Mucosa of stomach (tissue), 1 donor: ENCODE measurements around the gene C19orf44.
A peak's percentile ranks its signal among the peaks of the same experiment; 100 is the strongest.
"Not testable (repeated sequence)": the region's sequence is repeated elsewhere in the genome, so short reads cannot be mapped to it uniquely, and the experiment has no call there.

Source experiments
- H3K27me3 ChIP-seq: one replicate; pipeline ENCODE4 v1.7.0; 2013; ENCODE audit warnings: mild to moderate bottlenecking, low read length; ENCODE audit not compliant: control insufficient read depth, insufficient read depth
- H3K36me3 ChIP-seq: one replicate; pipeline ENCODE4 v1.7.0; 2013; ENCODE audit warnings: low read length; ENCODE audit not compliant: control insufficient read depth, insufficient read depth
- H3K4me1 ChIP-seq: one replicate; pipeline ENCODE4 v1.7.0; 2013; ENCODE audit warnings: mild to moderate bottlenecking, low read length; ENCODE audit not compliant: control insufficient read depth, insufficient read depth
- H3K4me3 ChIP-seq: one replicate; pipeline ENCODE4 v1.7.0; 2013; ENCODE audit warnings: low read length
- H3K9ac ChIP-seq: one replicate; pipeline ENCODE4 v1.7.0; 2013; ENCODE audit warnings: mild to moderate bottlenecking, low read length, moderate library complexity
- H3K9me3 ChIP-seq: one replicate; pipeline ENCODE4 v1.7.0; 2013; ENCODE audit warnings: mild to moderate bottlenecking, low read length, moderate library complexity; ENCODE audit not compliant: control insufficient read depth
- donor health status: Pancreatic carcinoma.

Gene C19orf44

GRCh38 chr19:16530540-16531379 lies 34.6 kb downstream of the C19orf44 start:
- H3K36me3 ChIP-seq, result peaks cover 26% of the 10 kb centered on the region
- no peaks in the 10 kb centered on the region for H3K27me3 ChIP-seq
- no peaks in the 10 kb centered on the region for H3K4me1 ChIP-seq
- H3K9ac ChIP-seq, result no peak overlapping the region
- no peak overlapping the region for H3K4me3 ChIP-seq
- H3K9me3 ChIP-seq, result no peaks in the 10 kb centered on the region

DNA sequence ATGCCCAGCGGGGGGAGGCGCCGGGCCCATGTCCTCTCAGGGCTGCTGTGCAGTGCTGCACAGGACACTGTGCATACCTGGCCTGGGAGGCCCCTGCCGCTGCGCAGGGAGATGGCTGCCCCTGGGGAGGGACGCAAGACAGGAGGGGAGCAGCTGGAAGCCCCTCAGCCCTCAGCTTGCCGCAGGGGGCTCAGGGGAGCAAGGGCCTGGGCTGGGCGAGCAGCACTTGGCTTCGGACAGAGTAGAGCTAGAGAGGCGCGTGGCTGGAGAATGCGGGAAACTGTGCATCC lies 35.1 kb downstream of the C19orf44 start:
- Histone ChIP-seq H3K9ac (no peak overlapping the region), H3K36me3 (peaks cover 26% of the 10 kb centered on the region), H3K4me3 (no peak overlapping the region), H3K4me1 (no peaks in the 10 kb centered on the region), H3K9me3 (no peaks in the 10 kb centered on the region), H3K27me3 (no peaks in the 10 kb centered on the region)

GRCh38 chr19:16532440-16533234 lies 36.4 kb downstream of the C19orf44 start:
- H3K4me1 ChIP-seq, result no peaks in the 10 kb centered on the region
- peaks cover 24% of the 10 kb centered on the region for H3K36me3 ChIP-seq
- H3K9me3 ChIP-seq, result no peaks in the 10 kb centered on the region

DNA sequence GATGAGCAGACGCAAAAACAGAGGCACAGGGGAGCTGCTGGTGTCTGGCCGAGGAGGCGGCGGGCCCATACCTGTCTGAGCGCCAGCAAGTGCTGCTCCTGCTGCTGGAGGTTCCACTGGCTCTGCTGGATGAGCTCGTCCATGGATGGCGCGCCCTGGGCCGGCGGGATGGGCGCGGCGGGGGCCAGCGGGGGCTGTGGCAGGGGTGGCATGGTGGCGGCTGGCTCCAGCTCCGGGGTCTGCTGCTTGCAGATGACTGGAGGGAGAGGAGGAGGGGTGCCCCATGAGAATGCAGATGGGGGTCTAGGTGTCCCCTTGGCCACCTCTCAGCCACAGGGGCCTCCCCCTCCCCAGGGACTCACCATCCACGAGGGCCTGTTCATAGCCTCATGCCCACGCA lies 39.2 kb downstream of the C19orf44 start:
- Histone ChIP-seq H3K4me3 (no peak overlapping the region), H3K9ac (no peak overlapping the region), H3K9me3 (no peaks in the 10 kb centered on the region), H3K4me1 (no peaks in the 10 kb centered on the region), H3K27me3 (no peaks in the 10 kb centered on the region), H3K36me3 (peaks cover 12% of the 10 kb centered on the region)

More at GRCh38 chr19:16532440-16533234, 36.4 kb downstream of the C19orf44 start:
- Histone ChIP-seq H3K9ac (no peak overlapping the region), H3K27me3 (no peaks in the 10 kb centered on the region), H3K4me3 (no peak overlapping the region)

DNA sequence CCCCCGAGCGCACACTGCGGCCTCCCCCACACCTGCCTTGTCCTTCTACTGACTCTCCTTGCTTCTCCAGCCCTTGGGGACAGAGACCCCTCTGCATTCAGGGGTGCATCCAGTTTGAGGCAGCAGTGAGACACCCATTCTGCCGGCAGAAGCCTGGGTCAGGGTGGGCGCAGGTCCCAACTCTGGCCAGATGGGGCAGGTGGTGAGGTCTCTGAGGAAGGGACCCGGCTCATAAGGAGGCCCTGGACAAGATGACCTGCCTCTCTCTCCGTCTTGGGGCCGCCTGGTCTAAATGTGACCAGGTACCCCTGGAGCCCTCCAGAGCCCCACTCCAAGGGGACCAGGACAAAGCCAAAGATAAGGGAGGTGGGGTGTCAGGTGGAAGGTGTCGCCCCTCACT lies 39.9 kb downstream of the C19orf44 start:
- Histone ChIP-seq H3K4me3 (no peak overlapping the region), H3K9me3 (no peaks in the 10 kb centered on the region), H3K36me3 (peaks cover 12% of the 10 kb centered on the region), H3K27me3 (no peaks in the 10 kb centered on the region), H3K4me1 (peaks cover 6% of the 10 kb centered on the region), H3K9ac (no peak overlapping the region)

- H3K36me3 ChIP-seq, result peaks cover 6% of the 10 kb centered on the region
These were observed 40.9 kb downstream of the C19orf44 start for GRCh38 chr19:16537111-16537510.

GRCh38 chr19:16540948-16541347 lies 44.8 kb downstream of the C19orf44 start:
- Histone ChIP-seq H3K27me3 (no peaks in the 10 kb centered on the region), H3K9me3 (no peaks in the 10 kb centered on the region), H3K9ac (peak overlapping the region; percentile 97), H3K4me3 (peak overlapping the region; percentile 74), H3K36me3 (no peaks in the 10 kb centered on the region), H3K4me1 (peaks cover 17% of the 10 kb centered on the region)

More at GRCh38 chr19:16537111-16537510, 40.9 kb downstream of the C19orf44 start:
- no peaks in the 10 kb centered on the region for H3K27me3 ChIP-seq
- no peak overlapping the region for H3K4me3 ChIP-seq
- H3K9ac ChIP-seq, result no peak overlapping the region
- H3K9me3 ChIP-seq, result no peaks in the 10 kb centered on the region
- H3K4me1 ChIP-seq, result peaks cover 11% of the 10 kb centered on the region

DNA sequence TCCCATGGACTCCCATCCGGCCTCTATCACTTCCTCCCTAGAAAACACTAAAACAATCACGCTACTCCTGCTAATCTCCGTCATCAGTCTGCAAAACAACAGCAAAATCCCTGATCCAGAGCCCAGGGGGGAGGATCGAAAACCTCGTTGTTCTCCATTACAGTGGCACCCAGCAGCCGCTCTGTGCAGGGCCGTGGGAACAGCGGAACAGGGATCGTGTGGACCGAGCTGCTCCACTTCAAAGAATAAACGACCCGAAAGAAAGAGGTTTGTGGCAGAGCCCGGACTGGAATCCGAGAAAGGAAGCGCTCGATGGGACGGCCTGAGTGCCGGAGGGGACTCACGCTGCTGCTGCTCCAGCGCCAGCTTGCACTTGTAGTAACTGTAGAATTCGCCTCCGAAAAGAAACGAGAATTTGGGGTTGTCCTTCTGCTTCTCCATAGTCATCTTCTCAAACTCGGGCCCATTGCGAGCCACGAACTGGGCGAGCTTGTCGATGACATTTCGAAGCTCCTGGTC lies 45.4 kb downstream of the C19orf44 start:
- no peaks in the 10 kb centered on the region for H3K9me3 ChIP-seq
- no peaks in the 10 kb centered on the region for H3K27me3 ChIP-seq
- H3K4me3 ChIP-seq, result peak overlapping the region; percentile 74
- peak overlapping the region; percentile 97 for H3K9ac ChIP-seq
- no peaks in the 10 kb centered on the region for H3K36me3 ChIP-seq
- H3K4me1 ChIP-seq, result peaks cover 17% of the 10 kb centered on the region

- H3K4me1 ChIP-seq, result peaks cover 17% of the 10 kb centered on the region
These were observed 46.1 kb downstream of the C19orf44 start, which contains the start of gene CHERP for GRCh38 chr19:16542045-16542909. Gene CHERP (minus strand): TSS chr19:16542437. CDS start chr19:16542378, 59 bp downstream.

DNA sequence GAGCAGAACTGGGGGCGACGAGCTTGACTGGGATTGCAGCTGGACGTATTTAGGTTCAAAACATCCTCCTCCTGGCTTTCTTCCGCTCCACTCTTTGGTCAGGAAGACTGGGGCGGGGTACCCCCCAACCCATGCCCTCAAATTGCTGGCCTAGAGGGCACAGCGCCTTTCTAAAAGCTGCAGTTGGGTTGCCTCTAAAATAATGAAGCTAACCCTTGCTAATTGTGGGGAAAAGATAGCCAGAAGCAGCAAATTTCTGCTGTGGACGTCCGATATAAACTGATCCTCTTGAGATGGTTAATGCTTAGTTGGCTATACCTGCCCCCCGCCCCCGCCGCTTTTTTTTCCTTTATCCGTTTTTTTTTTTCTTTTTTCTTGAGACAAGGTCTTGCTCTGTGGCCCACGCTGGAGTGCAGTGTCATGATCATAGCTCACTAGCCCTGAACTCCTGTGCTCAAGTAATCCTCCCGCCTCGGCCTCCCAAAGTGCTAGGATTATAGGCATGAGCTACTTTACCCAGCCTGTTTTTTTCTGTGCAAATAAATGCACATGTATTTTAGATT lies 46.8 kb downstream of the C19orf44 start:
- Histone ChIP-seq H3K4me1 (peaks cover 17% of the 10 kb centered on the region), H3K27me3 (no peaks in the 10 kb centered on the region)

More at GRCh38 chr19:16542045-16542909, 46.1 kb downstream of the C19orf44 start, which contains the start of gene CHERP:
- Histone ChIP-seq H3K9ac (peak within 1 kb of the TSS; percentile 97), H3K36me3 (no peaks in the 10 kb centered on the region), H3K4me3 (peak within 1 kb of the TSS; percentile 74), H3K27me3 (no peaks in the 10 kb centered on the region), H3K9me3 (no peaks in the 10 kb centered on the region)

DNA sequence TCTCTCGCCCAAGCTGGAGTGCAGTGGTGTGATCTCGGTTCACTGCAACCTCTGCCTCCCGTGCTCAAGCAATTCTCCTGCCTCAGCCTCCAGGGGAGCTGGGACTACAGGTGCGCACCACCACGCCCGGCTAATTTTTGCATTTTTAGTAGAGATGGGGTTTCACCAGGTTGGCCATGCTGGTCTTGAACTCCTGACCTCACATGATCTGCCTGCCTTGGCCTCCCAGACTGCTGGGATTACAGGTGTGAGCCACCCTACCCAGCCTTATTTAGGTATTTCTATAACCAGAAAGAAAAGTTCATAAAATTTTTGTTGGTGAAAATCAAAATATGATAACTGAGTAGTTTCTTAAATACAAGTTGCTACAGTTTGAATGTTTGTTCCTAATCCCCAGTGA lies 47.5 kb downstream of the C19orf44 start:
- peaks cover 17% of the 10 kb centered on the region for H3K4me1 ChIP-seq
- H3K9ac ChIP-seq, H3K9me3 ChIP-seq, H3K27me3 ChIP-seq, H3K36me3 ChIP-seq: not testable (repeated sequence)
- H3K4me3 ChIP-seq, result peak overlapping the region; percentile 74

More for the DNA sequence above, 46.8 kb downstream of the C19orf44 start:
- H3K36me3 ChIP-seq, result no peaks in the 10 kb centered on the region
- H3K9ac ChIP-seq, result peak overlapping the region; percentile 97
- no peaks in the 10 kb centered on the region for H3K9me3 ChIP-seq
- peak overlapping the region; percentile 74 for H3K4me3 ChIP-seq
